PC-3 (cell line): ENCODE measurements around the gene USP54. TPM values are rescaled to one million over a fixed set of nuclear protein-coding genes. Genes with fewer than 3 reads are reported as not detected.

Experiments used
- ATAC-seq: fragments of 200-7000 bp; cut with Tn5 transposase; 2 replicates; pipeline ENCODE4 v1.9.1; 2020; ENCODE audit warnings: mild to moderate bottlenecking, moderate library complexity
- BruUV-seq: library from RNA; stranded (reverse); fragments of 400-500 nt; replicated peaks from 2 replicates; lab custom pipeline; 2021; lab: Mats Ljungman, UMichigan
- CTCF ChIA-PET: fragments of 300-600 bp; sonication (Branson Sonifier 250); formaldehyde crosslinking; loops from one replicate; lab custom pipeline; 2022; ENCODE audit warnings: antibody characterized with exemption; lab: Charles Lee
- POLR2A ChIA-PET: fragments of 300-600 bp; sonication (Branson Sonifier 250); formaldehyde crosslinking; loops from one replicate; lab custom pipeline; 2022; ENCODE audit warnings: antibody characterized with exemption; ENCODE audit not compliant: unreplicated experiment; lab: Charles Lee
- DNase-seq: peaks from one replicate; pipeline ENCODE4 v3.0.0-alpha.2; 2015
- H2AFZ ChIP-seq: fragments of 300-600 bp; sonication (generic); 2 replicates; pipeline ENCODE4 v1.6.0; 2016; ENCODE audit warnings: antibody characterized with exemption, low read length
- H3F3A ChIP-seq: fragments of 300-600 bp; sonication (generic); one replicate; pipeline ENCODE4 v1.6.0; 2017; ENCODE audit warnings: antibody characterized with exemption, low read length, control low read depth, mild to moderate bottlenecking; ENCODE audit not compliant: unreplicated experiment
- H3K27ac ChIP-seq: fragments of 300-600 bp; sonication (generic); 2 replicates; pipeline ENCODE4 v1.5.1; 2016; ENCODE audit warnings: mild to moderate bottlenecking, low read length
- H3K27me3 ChIP-seq: fragments of 300-600 bp; sonication (generic); 2 replicates; pipeline ENCODE4 v1.6.1; 2016; ENCODE audit warnings: low read length, mixed read lengths
- H3K36me3 ChIP-seq: fragments of 300-600 bp; sonication (generic); 2 replicates; pipeline ENCODE4 v1.6.1; 2016; ENCODE audit warnings: low read depth, mixed run types, low read length, mixed read lengths
- H3K4me1 ChIP-seq: fragments of 300-600 bp; sonication (generic); 2 replicates; pipeline ENCODE4 v1.5.1; 2016; ENCODE audit warnings: low read length; ENCODE audit not compliant: insufficient read depth
- H3K4me2 ChIP-seq: fragments of 300-600 bp; sonication (generic); 2 replicates; pipeline ENCODE4 v1.6.0; 2016; ENCODE audit warnings: low read length
- H3K4me3 ChIP-seq: fragments of 300-600 bp; sonication (generic); 2 replicates; pipeline ENCODE4 v1.5.1; 2016; ENCODE audit warnings: mild to moderate bottlenecking, low read length, mixed read lengths
- H3K79me2 ChIP-seq: fragments of 300-600 bp; sonication (generic); 2 replicates; pipeline ENCODE4 v1.6.1; 2017; ENCODE audit warnings: low read length, mixed read lengths
- H3K9ac ChIP-seq: fragments of 300-600 bp; sonication (generic); 2 replicates; pipeline ENCODE4 v1.6.0; 2016; ENCODE audit warnings: mild to moderate bottlenecking, low read length
- H3K9me2 ChIP-seq: fragments of 300-600 bp; sonication (generic); replicated peaks from 2 replicates; pipeline ENCODE4 v1.6.1; 2016; ENCODE audit warnings: mixed run types, low read length, mixed read lengths
- H3K9me3 ChIP-seq: fragments of 300-600 bp; sonication (generic); 2 replicates; pipeline ENCODE4 v1.6.1; 2016; ENCODE audit warnings: low read length, mixed read lengths
- H4K20me1 ChIP-seq: fragments of 300-600 bp; sonication (generic); 2 replicates; pipeline ENCODE4 v1.6.1; 2016; ENCODE audit warnings: low read length, mixed read lengths
- EZH2 ChIP-seq: fragments of 300-600 bp; sonication (generic); IDR thresholded peaks from one replicate; pipeline ENCODE4 v1.6.1; 2017; ENCODE audit warnings: antibody characterized with exemption, mild to moderate bottlenecking, low read length; ENCODE audit not compliant: unreplicated experiment
- EZH2phosphoT487 ChIP-seq: fragments of 300-600 bp; sonication (generic); IDR thresholded peaks from 2 replicates; pipeline ENCODE4 v1.6.1; 2018; ENCODE audit warnings: mild to moderate bottlenecking, antibody characterized with exemption, low read length, borderline replicate concordance
- intact Hi-C: fragments of 100-400 bp; cut with micrococcal nuclease; formaldehyde crosslinking; loops from 2 replicates; pipeline ENCODE4 v1.9.0; 2023
- total RNA-seq: library from RNA; depleted of rRNA; stranded (reverse); fragments of >200 nt; gene quantifications from 2 replicates; pipeline ENCODE4 v1.2.3, GENCODE V29; 2014
- TF ChIP-seq, protein P1 (sequence below): fragments of 300-600 bp; sonication (generic); conservative IDR thresholded peaks from 2 replicates; pipeline ENCODE4 v1.5.1; 2017; ENCODE audit warnings: antibody characterized with exemption, low read depth, mild to moderate bottlenecking, low read length

Gene USP54
- total RNA-seq, 1 experiment from 2014 or later: 43.7 TPM

DNA sequence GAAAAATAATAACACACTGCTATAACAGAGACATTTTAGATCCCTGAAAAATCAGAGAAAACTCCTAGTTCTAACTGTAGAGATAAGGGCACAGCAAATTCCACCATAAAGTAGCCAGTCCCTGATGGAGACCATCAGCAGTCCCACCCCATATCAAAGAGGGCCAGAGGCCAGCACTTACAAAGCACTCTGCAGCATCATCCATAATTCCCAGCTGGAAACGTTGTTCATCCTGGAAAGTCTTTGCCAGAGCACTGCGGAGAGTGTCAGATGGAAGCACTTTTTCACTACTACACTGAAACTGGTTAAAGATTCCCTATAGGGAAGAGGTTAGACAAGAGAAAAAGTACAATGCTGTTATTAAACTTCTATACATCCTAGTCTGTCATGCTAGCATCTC lies 45.8 kb downstream of the USP54 start:
- H3K9me2 ChIP-seq: no peaks in the 10 kb centered on the region
- no peaks in the 10 kb centered on the region for H3K4me1 ChIP-seq
- no peak for ATAC-seq
- H3K27ac ChIP-seq: no peak overlapping the region
- H3K79me2 ChIP-seq: no peaks in the 10 kb centered on the region
- POLR2A ChIA-PET: no interaction called here
- no peaks in the 10 kb centered on the region for H3F3A ChIP-seq
- TF ChIP-seq EZH2: no peak
- no peak for TF ChIP-seq EZH2phosphoT487
- TF ChIP-seq, protein P1, sequence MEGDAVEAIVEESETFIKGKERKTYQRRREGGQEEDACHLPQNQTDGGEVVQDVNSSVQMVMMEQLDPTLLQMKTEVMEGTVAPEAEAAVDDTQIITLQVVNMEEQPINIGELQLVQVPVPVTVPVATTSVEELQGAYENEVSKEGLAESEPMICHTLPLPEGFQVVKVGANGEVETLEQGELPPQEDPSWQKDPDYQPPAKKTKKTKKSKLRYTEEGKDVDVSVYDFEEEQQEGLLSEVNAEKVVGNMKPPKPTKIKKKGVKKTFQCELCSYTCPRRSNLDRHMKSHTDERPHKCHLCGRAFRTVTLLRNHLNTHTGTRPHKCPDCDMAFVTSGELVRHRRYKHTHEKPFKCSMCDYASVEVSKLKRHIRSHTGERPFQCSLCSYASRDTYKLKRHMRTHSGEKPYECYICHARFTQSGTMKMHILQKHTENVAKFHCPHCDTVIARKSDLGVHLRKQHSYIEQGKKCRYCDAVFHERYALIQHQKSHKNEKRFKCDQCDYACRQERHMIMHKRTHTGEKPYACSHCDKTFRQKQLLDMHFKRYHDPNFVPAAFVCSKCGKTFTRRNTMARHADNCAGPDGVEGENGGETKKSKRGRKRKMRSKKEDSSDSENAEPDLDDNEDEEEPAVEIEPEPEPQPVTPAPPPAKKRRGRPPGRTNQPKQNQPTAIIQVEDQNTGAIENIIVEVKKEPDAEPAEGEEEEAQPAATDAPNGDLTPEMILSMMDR: no peak
- CTCF ChIA-PET: no interaction called here
- no peaks in the 10 kb centered on the region for H3K9me3 ChIP-seq
- no peak for DNase-seq
- H3K4me3 ChIP-seq: no peak overlapping the region
- intact Hi-C loops: no loop called here
- no peak overlapping the region for H2AFZ ChIP-seq
- H3K9ac ChIP-seq: no peak overlapping the region
- H3K27me3 ChIP-seq: no peaks in the 10 kb centered on the region
- H3K4me2 ChIP-seq: no peak overlapping the region
- H4K20me1 ChIP-seq: no peaks in the 10 kb centered on the region
- H3K36me3 ChIP-seq: no peaks in the 10 kb centered on the region; the same call in 1 of the 2 replicates
- no TSS peak for BruUV-seq

DNA sequence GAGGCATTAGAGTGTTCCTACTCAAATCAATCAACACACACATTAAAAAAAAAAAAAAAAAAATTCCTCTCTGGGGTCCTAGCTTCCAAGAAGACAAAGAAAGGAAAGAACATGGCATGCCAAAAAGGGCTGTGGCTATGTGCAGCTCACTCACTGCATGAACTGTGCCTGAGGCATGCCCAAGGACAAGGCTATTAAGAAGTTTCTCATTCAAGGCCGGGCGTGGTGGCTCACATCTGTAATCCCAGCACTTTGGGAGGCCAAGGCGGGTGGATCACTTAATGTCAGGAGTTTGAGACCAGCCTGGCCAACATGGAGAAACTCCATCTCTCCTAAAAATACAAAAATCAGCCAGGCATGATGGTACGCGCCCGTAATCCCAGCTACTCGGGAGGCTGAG lies 53.4 kb downstream of the USP54 start:
- Histone ChIP-seq H3K27me3 (no peaks in the 10 kb centered on the region), H3K4me2 (no peak overlapping the region), H3K9ac (no peak overlapping the region), H4K20me1 (no peaks in the 10 kb centered on the region), H3F3A (no peaks in the 10 kb centered on the region), H3K9me2 (no peaks in the 10 kb centered on the region), H3K4me3 (no peak overlapping the region), H3K9me3 (no peaks in the 10 kb centered on the region), H3K79me2 (no peaks in the 10 kb centered on the region), H3K27ac (no peak overlapping the region), H2AFZ (no peak overlapping the region), H3K36me3 (peaks cover 9% of the 10 kb centered on the region; the same call in 1 of the 2 replicates), H3K4me1 (no peaks in the 10 kb centered on the region)
- no TSS peak for BruUV-seq
- intact Hi-C loops: no loop called here
- no peak for DNase-seq
- ATAC-seq: no peak
- ChIA-PET CTCF (no interaction called here), POLR2A (no interaction called here)
- TF ChIP-seq EZH2 (no peak), EZH2phosphoT487 (no peak)
- TF ChIP-seq, protein P1: no peak

DNA sequence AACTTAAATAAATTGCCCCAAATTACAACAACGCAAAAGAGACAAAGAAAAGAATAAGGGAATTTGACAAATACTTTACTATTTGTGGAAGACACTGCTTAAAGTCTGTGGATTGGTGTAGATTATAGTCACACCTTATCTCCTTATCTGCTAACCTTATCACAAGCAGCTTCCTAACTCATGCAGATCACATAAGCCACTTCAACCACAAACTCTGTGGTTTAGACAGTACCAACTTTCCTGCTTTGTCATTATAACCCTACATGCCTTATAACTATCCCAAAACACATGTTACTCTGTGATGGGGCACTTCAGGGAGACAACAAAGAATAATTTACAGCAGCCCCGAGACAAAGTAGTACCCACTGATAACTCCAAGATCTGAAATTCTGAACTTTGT lies 53.9 kb downstream of the USP54 start:
- no peak overlapping the region for H3K4me3 ChIP-seq
- intact Hi-C loops: no loop called here
- no TSS peak for BruUV-seq
- H4K20me1 ChIP-seq: no peaks in the 10 kb centered on the region
- no peaks in the 10 kb centered on the region for H3K4me1 ChIP-seq
- ATAC-seq: no peak; the same call in 1 of the 2 replicates
- ChIA-PET POLR2A (no interaction called here), CTCF (no interaction called here)
- H3K27me3 ChIP-seq: no peaks in the 10 kb centered on the region
- H3K9ac ChIP-seq: no peak overlapping the region
- DNase-seq: no peak
- H3K9me3 ChIP-seq: no peaks in the 10 kb centered on the region
- H3K27ac ChIP-seq: no peak overlapping the region
- H2AFZ ChIP-seq: no peak overlapping the region
- H3K9me2 ChIP-seq: no peaks in the 10 kb centered on the region
- H3K36me3 ChIP-seq: peaks cover 9% of the 10 kb centered on the region; the same call in 1 of the 2 replicates
- no peaks in the 10 kb centered on the region for H3K79me2 ChIP-seq
- no peak overlapping the region for H3K4me2 ChIP-seq
- no peaks in the 10 kb centered on the region for H3F3A ChIP-seq
- TF ChIP-seq EZH2phosphoT487 (no peak), EZH2 (no peak)
- TF ChIP-seq, protein P1: no peak
